Dendritic cell treated with granulocyte-macrophage colony-stimulating factor and Interleukin-4, amounts not matched to agents 40 ng/mL and 50 ng/mL, for 4 days (primary cell): ENCODE measurements around the gene PRM1.
A peak's percentile ranks its signal among the peaks of the same experiment; 100 is the strongest.

ENCODE experiments used
- H3K27ac Mint-ChIP-seq: one replicate; pipeline ENCODE4 v1.8.0; 2022; ENCODE audit warnings: mild to moderate bottlenecking, mixed read lengths
- H3K27me3 Mint-ChIP-seq: one replicate; pipeline ENCODE4 v1.8.0; 2022; ENCODE audit warnings: mild to moderate bottlenecking, mixed read lengths
- H3K36me3 Mint-ChIP-seq: one replicate; pipeline ENCODE4 v1.8.0; 2022; ENCODE audit warnings: low read depth, mixed read lengths
- H3K4me1 Mint-ChIP-seq: one replicate; pipeline ENCODE4 v1.8.0; 2022; ENCODE audit warnings: low read depth, mixed read lengths
- H3K4me3 Mint-ChIP-seq: one replicate; pipeline ENCODE4 v1.8.0; 2022; ENCODE audit warnings: mild to moderate bottlenecking, moderate library complexity, mixed read lengths
- H3K9me3 Mint-ChIP-seq: one replicate; pipeline ENCODE4 v1.8.0; 2022; ENCODE audit warnings: mixed read lengths
- intact Hi-C: fragments of 100-400 bp; cut with micrococcal nuclease; formaldehyde crosslinking; loops from one replicate; pipeline ENCODE4 v1.15.0; 2022

The PRM1 gene

DNA sequence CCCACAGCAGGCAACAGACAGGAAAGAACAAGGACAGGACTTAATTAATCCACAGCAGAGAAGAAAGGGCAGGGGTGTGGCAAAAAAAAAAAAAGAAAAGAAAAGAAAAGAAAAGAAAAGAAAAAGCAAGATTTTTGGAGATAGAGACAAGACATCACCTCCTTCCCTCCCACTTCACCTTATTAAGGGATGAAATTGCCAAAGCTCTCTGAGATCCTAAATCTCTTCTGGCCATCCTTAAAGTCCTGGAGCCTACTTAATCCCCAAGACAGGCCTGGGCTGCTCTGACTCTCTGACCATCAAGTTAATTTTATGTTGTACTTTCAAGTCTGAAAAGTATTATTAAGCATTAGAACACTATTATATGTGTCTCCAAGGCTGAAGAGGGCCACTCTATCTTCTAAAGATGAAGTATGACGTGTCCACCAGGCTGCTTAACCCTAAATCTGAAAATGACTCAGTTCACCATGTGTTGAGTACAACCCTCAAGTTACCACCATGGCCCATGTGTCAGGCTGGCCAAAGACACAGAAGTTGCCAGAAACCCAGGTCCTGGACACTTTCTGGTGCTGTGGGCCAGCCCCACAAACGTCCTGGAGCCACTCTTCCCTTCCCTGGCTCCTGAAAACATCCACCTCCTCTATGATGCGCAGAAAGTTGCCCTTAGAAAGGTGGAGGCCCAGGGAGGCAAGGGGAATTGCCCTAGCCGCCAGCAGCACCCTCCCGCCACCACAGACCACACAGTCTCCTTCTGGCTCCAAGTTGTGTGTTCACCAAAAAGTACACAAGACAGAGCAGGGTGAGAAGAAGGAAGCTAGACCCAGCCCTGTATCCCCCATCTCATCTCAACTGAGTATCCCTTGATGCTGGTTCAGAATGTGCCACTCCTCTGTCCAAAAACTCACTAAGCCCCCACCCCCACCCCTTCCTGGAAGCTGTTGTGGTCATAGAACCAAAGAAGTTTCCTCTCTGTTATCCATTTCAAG lies 27.8 kb downstream of the PRM1 start:
- intact Hi-C loops: loop anchor here (5.0 to 10.0 kb wide), 2 partner anchors 71 to 119 kb away; no protein-coding TSS in a partner anchor
- peak overlapping the region; percentile 92 for H3K4me3 Mint-ChIP-seq
- no peaks in the 10 kb centered on the region for H3K9me3 Mint-ChIP-seq
- peaks cover 47% of the 10 kb centered on the region for H3K36me3 Mint-ChIP-seq
- H3K27ac Mint-ChIP-seq: peak overlapping the region; percentile 99
- no peaks in the 10 kb centered on the region for H3K27me3 Mint-ChIP-seq
- peaks cover 45% of the 10 kb centered on the region for H3K4me1 Mint-ChIP-seq

DNA sequence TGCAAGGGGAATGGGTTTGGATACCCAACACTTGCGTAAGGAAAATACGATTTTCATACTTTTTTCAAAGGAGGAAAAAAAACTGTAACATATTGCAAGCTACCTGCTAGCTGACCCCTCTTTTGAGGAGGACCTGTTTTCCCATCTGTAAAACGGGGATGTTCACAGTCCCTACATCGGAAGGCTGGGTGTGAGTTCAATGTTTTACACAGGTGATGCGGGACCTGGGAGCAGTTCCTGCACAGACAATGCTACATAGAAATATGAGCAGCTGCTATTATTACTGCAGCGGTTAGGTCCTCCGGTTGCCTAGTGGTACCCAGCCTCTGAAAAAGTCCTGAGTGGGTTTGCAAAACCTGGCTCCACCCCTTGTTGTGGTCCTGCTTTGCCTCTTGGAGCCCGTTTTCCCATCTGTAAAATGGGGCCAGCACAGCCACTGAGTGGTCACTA lies 28.6 kb downstream of the PRM1 start:
- Mint-ChIP-seq H3K27me3 (no peaks in the 10 kb centered on the region), H3K4me1 (peaks cover 39% of the 10 kb centered on the region), H3K4me3 (peak overlapping the region; percentile 92), H3K36me3 (peaks cover 47% of the 10 kb centered on the region), H3K9me3 (no peaks in the 10 kb centered on the region), H3K27ac (peak overlapping the region; percentile 99)
- intact Hi-C loops: loop anchor here (1.0 to 10.0 kb wide), 3 partner anchors 70 to 287 kb away; no protein-coding TSS in a partner anchor

DNA sequence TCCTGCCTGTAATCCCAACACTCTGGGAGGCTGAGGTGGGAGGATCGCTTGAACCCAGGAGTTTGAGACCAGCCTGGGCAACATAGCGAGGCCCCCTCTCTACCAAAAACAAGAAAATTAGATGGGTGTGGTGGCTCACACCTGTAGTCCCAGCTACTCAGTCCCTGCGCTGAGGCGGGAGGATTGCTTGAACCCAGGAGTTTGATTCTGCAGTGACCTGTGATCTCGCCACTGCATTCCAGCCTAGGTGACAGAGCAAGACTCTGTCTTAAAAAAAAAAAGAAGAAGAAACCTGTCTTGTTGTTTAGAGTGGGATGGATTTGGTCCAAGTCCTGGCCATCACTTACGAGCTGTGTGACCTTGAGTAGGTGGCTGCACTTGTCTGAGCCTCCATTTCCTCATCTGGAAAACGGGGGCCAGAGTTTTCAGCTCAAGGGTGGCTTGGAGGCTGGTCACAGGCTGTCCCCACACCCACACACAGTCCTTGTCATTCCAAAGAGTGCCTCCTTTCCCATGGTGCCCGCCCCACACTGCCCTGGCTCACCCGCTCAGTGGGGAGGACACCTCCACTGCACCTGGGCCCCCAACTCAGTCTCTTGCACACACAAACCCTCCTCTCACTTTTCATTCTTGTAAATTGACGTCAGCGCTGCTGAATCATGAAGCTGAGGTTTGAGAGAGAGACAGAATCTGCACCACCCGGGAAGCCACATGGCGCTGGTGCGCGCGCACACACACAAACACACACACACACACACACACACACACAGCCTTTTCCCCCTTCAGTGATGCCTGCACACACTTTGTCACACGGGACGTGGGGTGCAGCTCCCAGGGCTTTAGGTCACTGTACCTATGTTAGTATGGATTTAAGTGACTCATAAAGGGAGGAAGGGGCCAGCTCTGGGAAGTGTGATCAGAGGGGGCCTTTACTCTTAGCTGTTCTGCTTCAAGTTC lies 29.3 kb downstream of the PRM1 start:
- peak overlapping the region; percentile 92 for H3K4me3 Mint-ChIP-seq
- H3K4me1 Mint-ChIP-seq: peaks cover 34% of the 10 kb centered on the region
- no peaks in the 10 kb centered on the region for H3K27me3 Mint-ChIP-seq
- peak overlapping the region; percentile 99 for H3K27ac Mint-ChIP-seq
- peaks cover 47% of the 10 kb centered on the region for H3K36me3 Mint-ChIP-seq
- intact Hi-C loops: loop anchor here (1.0 to 10.0 kb wide), 3 partner anchors 70 to 287 kb away; no protein-coding TSS in a partner anchor
- H3K9me3 Mint-ChIP-seq: no peaks in the 10 kb centered on the region

DNA sequence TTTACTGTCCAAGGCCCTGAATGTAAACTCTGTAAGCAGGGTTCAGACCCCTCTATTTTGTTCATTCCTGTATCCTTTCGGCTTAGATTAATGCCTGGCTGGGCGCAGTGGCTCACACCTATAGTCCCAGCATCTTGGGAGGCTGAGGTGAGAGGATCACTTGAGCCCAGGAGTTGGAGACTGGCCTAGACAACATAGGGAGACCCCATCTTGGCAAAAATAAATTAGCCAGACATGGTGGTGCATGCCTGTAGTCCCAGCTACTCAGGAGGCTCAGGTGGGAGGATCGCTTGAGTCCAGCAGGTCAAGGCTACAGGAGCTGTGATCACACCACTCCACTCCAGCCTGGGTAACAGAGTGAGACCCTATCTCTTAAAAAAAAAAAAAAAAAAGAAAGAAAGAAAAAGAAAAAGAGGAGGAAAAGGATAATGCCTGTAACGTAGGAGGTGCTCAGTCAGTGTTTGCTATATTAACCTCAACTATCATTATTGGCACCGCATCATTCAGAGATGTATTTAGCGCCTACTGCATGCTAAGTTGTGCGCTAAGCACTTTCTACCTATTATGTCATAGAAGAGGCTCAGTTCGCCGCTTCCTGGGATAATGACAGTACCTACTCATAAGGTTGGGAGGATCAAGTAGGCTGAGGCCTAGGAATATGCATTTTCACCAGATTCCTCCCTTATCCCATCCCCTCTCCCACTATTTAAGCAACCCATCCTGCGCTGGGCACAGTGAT lies 30.2 kb downstream of the PRM1 start:
- Mint-ChIP-seq H3K27me3 (no peaks in the 10 kb centered on the region), H3K27ac (peak overlapping the region; percentile 99), H3K9me3 (no peaks in the 10 kb centered on the region), H3K4me3 (no peak overlapping the region), H3K4me1 (peaks cover 36% of the 10 kb centered on the region), H3K36me3 (peaks cover 40% of the 10 kb centered on the region)
- intact Hi-C loops: loop anchor here (5.0 to 10.0 kb wide), 2 partner anchors 69 to 116 kb away; no protein-coding TSS in a partner anchor

DNA sequence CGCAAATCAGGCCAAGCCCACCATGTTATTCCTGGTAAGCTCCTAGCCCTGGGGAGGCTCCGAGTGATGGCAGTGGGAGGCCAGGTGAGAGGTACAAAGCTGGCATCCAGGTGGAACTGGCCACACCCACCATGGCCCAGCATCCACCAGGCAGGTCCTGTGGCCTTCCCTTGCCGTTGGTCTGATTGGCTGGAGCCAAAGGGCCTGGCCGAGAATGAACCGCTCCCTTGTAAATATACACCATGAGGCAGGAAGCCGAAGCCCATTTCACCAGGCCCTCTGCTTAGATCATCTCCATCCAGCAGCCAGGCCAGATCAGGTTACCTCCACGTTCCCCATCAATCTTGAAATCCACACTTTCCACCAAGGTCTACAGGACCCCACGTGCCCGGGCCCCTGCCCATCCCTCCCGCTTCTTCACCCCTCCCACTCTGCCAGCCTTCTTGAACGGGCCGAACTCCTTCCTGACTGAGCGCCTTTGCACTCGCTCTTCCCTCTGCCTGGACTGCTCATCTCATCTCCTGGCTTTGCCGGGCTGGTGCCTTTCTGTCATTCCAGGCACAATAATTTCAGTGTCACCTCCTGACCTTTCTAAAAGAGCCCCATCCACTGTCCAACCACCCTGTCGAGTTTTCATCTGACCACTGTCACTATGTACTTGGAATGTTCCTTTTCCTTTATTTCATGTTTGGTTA lies 30.9 kb downstream of the PRM1 start:
- Mint-ChIP-seq H3K27me3 (peaks cover 2% of the 10 kb centered on the region), H3K4me1 (peaks cover 39% of the 10 kb centered on the region), H3K27ac (peak overlapping the region; percentile 77), H3K9me3 (no peaks in the 10 kb centered on the region), H3K36me3 (peaks cover 37% of the 10 kb centered on the region), H3K4me3 (no peak overlapping the region)
- intact Hi-C loops: loop anchor here (5.0 to 10.0 kb wide), 2 partner anchors 68 to 115 kb away; no protein-coding TSS in a partner anchor

DNA sequence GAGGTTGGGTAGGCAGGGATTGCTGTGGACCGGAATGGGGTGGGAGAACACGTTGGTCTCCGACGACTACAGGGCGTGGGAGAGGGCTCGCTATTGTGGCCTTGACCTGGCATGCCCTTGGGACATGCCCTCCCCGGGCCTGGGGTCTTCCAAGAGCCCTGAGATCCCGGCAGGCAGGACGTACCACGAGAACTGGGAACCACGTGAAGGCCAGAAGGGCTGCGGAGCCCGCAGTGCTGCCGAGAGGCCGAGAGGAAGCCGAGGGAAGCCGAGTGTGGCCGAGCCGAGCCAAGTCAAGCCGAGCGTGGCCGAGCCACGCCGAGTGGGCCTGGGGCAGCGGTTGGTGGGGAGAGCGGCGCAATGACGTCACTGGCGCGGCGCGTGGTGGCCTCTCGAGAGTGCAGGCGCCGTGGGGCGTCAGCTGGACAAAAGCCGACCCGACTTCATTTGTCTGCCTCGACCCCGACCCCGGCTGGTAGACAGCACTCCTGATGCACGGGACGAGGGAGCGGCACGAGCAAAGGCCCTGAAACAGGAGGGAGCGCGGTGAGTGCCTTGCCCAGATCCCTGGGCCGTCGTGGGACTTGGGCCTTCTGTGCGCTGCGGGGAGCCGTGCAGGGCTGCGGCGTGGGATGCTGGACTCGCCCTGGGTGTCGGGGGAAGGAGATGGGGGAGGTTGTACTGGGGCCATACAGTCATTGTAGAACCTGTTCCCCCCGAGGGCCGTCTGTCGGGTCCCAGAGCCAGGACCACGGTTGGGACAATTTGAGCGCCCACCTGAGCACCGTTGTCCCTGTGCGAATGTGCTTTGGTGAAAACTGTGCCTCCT lies 31.7 kb downstream of the PRM1 start:
- H3K4me1 Mint-ChIP-seq: peaks cover 46% of the 10 kb centered on the region
- intact Hi-C loops: loop anchor here (5.0 to 10.0 kb wide), 2 partner anchors 67 to 115 kb away; no protein-coding TSS in a partner anchor
- H3K36me3 Mint-ChIP-seq: peaks cover 29% of the 10 kb centered on the region
- H3K27ac Mint-ChIP-seq: peak overlapping the region; percentile 55
- H3K4me3 Mint-ChIP-seq: no peak overlapping the region
- H3K9me3 Mint-ChIP-seq: no peaks in the 10 kb centered on the region
- peaks cover 3% of the 10 kb centered on the region for H3K27me3 Mint-ChIP-seq

DNA sequence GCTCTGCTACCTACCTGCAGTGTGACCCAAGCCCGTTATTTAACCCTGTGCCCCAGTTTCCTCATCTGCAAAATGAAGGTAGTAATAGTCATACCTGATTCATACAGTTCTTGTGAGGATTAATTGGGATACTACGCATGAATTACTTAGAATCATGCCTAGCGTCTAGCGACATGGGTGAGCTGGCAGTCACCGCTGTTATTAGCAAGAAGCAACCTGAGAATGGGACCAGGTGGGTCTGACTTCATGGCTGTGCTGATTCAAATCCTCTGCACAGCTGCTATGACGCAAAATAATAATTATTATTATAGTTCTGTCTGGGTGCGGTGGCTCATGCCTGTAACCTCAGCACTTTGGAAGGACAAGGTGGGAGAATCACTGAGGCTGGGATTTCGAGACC lies 33.0 kb downstream of the PRM1 start:
- Mint-ChIP-seq H3K9me3 (no peaks in the 10 kb centered on the region), H3K27me3 (peaks cover 3% of the 10 kb centered on the region), H3K4me3 (no peak overlapping the region), H3K4me1 (peaks cover 38% of the 10 kb centered on the region), H3K27ac (peak overlapping the region; percentile 55), H3K36me3 (peaks cover 16% of the 10 kb centered on the region)
- intact Hi-C loops: no loop called here

DNA sequence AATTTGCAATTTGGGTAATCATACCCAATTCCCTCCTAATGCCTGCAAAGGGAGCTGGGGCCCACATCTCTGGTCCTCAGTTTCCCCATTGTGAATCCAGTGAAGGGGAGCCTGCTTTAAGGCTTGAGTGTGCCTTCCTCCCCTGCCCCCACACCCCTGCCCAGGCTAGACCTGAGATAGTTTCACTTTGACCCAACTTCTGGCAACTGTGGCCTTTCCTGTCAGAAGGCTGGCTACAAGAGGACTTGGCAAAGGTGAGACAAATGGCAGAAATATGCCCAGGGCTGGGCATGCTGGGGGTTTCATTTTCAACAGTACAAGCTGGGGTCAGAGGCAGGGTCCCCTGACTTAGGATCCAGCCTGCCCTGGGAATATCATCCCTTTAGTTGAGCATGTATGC lies 35.1 kb downstream of the PRM1 start:
- intact Hi-C loops: no loop called here
- Mint-ChIP-seq H3K36me3 (no peaks in the 10 kb centered on the region), H3K27ac (no peak overlapping the region), H3K27me3 (peaks cover 3% of the 10 kb centered on the region), H3K4me3 (no peak overlapping the region), H3K9me3 (no peaks in the 10 kb centered on the region), H3K4me1 (peaks cover 23% of the 10 kb centered on the region)

DNA sequence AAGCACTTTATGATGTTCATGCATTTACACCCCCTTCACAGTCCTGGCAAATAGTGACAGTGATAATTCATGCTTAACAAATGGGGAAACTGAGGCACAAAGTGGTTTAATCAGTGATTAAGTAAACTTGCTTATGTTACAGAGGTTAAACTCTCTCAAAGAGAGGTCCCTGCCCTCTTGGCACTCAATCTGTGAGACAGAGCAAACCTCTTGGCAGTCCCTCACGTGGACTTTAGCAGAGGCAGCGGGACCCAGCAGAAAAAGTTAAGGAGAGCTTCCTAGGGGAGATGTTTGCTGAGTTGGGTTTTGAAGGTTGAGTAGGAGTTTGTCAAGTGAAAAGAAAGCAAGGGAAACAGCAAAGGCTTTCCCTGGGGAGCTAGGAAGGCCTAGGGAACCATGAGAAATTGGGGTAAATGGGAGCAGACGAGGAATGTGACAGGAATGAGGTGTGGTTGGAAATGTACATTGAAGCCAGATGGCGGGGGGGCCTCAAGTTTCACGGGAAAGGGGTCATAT lies 35.9 kb downstream of the PRM1 start:
- H3K9me3 Mint-ChIP-seq: no peaks in the 10 kb centered on the region
- H3K27ac Mint-ChIP-seq: no peak overlapping the region
- no peak overlapping the region for H3K4me3 Mint-ChIP-seq
- H3K27me3 Mint-ChIP-seq: peaks cover 6% of the 10 kb centered on the region
- H3K36me3 Mint-ChIP-seq: no peaks in the 10 kb centered on the region
- peaks cover 22% of the 10 kb centered on the region for H3K4me1 Mint-ChIP-seq
- intact Hi-C loops: no loop called here

DNA sequence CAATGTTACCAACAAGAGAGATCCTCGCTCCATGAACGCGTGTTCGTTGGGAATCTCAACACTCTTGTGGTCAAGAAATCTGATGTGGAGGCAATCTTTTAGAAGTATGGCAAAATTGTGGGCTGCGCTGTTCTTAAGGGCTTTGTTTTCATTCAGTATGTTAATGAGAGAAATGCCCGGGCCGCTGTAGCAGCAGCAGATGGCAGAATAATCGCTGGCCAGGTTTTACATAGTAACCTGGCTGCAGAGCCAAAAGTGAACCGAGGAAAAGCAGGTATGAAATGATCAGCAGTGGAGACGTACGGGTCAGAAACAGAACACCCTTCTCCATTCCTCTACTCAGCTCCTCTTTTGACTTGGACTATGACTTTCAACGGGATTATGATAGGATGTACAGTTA lies 38.5 kb downstream of the PRM1 start:
- H3K27me3 Mint-ChIP-seq: peaks cover 6% of the 10 kb centered on the region
- no peak overlapping the region for H3K27ac Mint-ChIP-seq
- no peaks in the 10 kb centered on the region for H3K36me3 Mint-ChIP-seq
- H3K4me3 Mint-ChIP-seq: no peak overlapping the region
- no peaks in the 10 kb centered on the region for H3K9me3 Mint-ChIP-seq
- intact Hi-C loops: no loop called here
- H3K4me1 Mint-ChIP-seq: peaks cover 26% of the 10 kb centered on the region

DNA sequence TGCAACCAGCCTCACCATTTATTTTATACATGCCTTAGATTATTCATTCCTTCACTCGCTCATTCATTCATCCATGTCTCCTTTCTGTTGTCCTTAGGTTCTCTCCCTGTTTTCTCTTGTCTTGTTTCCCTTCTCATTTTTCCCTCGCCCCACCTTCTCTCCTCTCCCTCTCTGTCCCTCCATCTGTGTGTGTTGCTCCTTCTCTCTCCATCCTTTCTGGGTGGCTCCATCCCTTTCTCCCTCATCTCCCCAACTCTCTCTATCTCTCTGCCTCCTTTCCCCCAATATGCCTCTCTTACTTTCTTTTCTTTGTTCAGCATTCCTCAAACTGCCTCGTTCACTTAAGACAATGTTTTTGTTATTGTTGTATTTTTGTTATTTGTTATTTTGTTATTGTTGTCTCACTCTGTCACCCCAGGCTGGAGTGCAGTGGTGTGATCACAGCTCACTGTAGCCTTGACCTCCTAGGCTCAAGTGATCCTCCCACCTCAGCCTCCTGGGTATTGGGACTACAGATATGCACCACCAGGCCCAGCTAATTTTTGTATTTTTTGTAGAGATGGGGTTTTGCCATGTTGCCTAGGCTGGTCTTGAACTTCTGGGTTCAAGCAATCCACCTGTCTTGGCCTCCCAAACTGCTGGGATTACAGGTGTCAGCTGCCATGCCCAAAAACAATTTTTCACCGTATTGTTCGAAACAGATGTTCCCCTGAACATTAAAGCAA lies 39.5 kb downstream of the PRM1 start:
- H3K27ac Mint-ChIP-seq: no peak overlapping the region
- no peaks in the 10 kb centered on the region for H3K9me3 Mint-ChIP-seq
- peaks cover 6% of the 10 kb centered on the region for H3K27me3 Mint-ChIP-seq
- H3K4me3 Mint-ChIP-seq: no peak overlapping the region
- intact Hi-C loops: no loop called here
- H3K4me1 Mint-ChIP-seq: peaks cover 29% of the 10 kb centered on the region
- H3K36me3 Mint-ChIP-seq: no peaks in the 10 kb centered on the region
